ENCODE measurements around the gene SCRN2.

SCRN2 gene

DNA sequence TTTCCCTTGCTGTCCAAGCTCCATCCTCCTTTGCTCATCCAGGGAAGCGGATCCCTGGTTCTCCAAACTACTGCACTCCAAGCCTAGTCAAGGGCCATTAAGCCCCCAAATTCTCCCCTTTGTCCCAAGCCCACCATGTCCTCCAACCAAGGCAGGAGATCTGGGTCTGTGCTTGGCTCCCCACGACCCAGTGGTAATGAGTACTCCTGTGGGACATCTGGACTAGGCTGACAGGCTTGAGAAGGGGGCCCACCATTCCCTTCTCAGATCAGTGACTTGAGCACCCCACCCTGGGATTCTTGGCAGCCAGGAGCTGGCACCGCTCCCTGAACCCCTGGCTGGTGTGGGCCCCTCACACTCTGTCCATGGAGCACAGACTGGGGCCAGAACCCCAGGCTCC is 36.6 kb downstream of the SCRN2 start:
- Histone ChIP-seq H2AFZ (no peak overlapping the region), H3K9ac (no peak overlapping the region), H3K4me2 (ENCODE audit: low read length) (no peak overlapping the region), H3K79me2 (no peaks in the 10 kb centered on the region), H3K9me3 (ENCODE audit: control insufficient read depth, low read length) (no peaks in the 10 kb centered on the region), H3K36me3 (ENCODE audit: control insufficient read depth, insufficient read depth, low read length) (no peaks in the 10 kb centered on the region), H3K4me3 (ENCODE audit: low read depth, low read length) (no peak overlapping the region), H3K27me3 (ENCODE audit: control insufficient read depth, insufficient read depth, low read length) (no peaks in the 10 kb centered on the region), H3K27ac (no peak overlapping the region), H3K4me1 (no peaks in the 10 kb centered on the region)
- no peak for TF ChIP-seq CTCF (IDR thresholded peaks at IDR 0.05)

DNA sequence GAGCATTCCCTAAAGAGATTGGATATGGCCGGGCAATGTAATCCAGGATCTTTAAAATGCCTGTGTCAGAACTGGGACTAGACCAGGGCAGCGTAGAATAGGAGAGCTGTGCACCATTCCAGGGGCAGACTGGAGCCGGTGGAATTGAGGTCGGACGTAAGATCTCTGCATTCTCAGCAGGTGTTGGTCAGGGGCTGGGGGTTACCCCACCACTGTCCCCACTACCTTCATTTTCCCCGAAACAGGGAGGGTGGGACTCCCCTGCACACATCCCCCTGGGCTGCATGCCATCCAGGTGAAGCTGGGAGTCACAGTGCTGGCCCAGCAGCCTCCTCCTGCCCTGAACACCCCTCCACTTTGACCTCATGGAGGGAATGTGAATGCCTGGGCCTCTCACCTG is 37.3 kb downstream of the SCRN2 start:
- TF ChIP-seq CTCF (IDR thresholded peaks at IDR 0.05), result no peak
- no peak overlapping the region for H2AFZ ChIP-seq

GRCh38 chr17:47803201-47803600 is 37.9 kb downstream of the SCRN2 start:
- Histone ChIP-seq H3K4me3 (ENCODE audit: low read depth, low read length) (no peak overlapping the region), H3K9me3 (ENCODE audit: control insufficient read depth, low read length) (no peaks in the 10 kb centered on the region), H3K4me2 (ENCODE audit: low read length) (no peak overlapping the region), H3K79me2 (no peaks in the 10 kb centered on the region), H2AFZ (no peak overlapping the region), H3K36me3 (ENCODE audit: control insufficient read depth, insufficient read depth, low read length) (no peaks in the 10 kb centered on the region), H3K27me3 (ENCODE audit: control insufficient read depth, insufficient read depth, low read length) (no peaks in the 10 kb centered on the region), H3K27ac (no peak overlapping the region), H3K4me1 (no peaks in the 10 kb centered on the region), H3K9ac (no peak overlapping the region)
- no peak for TF ChIP-seq CTCF (IDR thresholded peaks at IDR 0.05)

More for the DNA sequence above, 37.3 kb downstream of the SCRN2 start:
- Histone ChIP-seq H3K36me3 (ENCODE audit: control insufficient read depth, insufficient read depth, low read length) (no peaks in the 10 kb centered on the region), H3K4me3 (ENCODE audit: low read depth, low read length) (no peak overlapping the region), H3K79me2 (no peaks in the 10 kb centered on the region), H3K4me1 (no peaks in the 10 kb centered on the region), H3K9ac (no peak overlapping the region), H3K27ac (no peak overlapping the region), H3K4me2 (ENCODE audit: low read length) (no peak overlapping the region), H3K9me3 (ENCODE audit: control insufficient read depth, low read length) (no peaks in the 10 kb centered on the region), H3K27me3 (ENCODE audit: control insufficient read depth, insufficient read depth, low read length) (no peaks in the 10 kb centered on the region)

DNA sequence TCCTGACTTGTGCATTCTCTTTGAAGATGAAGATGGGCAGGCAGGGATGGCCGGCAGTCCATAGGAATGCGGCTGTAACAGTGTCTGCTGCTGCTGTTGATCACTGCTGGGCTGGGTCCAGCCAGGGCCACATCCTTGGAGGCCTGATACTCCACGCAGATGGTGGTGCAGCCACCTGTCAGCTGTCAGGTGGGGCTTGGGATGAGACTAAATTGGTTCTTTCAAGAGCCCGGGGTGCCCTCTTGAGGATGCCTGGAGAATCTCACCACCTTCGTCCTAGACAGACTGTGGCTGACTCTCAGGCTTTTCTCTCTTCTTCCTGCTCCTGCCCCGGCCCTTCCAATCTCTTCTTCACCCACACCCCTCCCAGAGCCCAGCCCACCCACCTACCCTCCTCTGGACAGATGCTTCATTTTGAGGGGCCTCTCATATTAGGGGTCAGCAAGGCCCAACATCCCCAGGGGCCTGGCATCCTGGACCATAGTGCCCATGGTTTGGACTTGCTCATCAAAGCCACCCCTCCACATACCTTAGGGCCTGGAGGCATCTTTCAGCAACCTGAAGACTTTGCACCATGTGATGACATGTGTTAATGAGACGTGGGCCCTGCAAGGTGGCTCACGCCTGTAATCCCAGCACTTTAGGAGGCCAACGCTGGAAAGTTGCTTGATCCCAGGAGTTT is 38.6 kb downstream of the SCRN2 start:
- Histone ChIP-seq H3K4me1 (no peaks in the 10 kb centered on the region), H3K36me3 (ENCODE audit: control insufficient read depth, insufficient read depth, low read length) (no peaks in the 10 kb centered on the region), H3K9ac (no peak overlapping the region)

More for the DNA sequence above, 38.6 kb downstream of the SCRN2 start:
- no peaks in the 10 kb centered on the region for H3K79me2 ChIP-seq
- no peak overlapping the region for H3K4me3 ChIP-seq (ENCODE audit: low read depth, low read length)
- no peak overlapping the region for H2AFZ ChIP-seq
- H3K4me2 ChIP-seq (ENCODE audit: low read length), result no peak overlapping the region
- no peaks in the 10 kb centered on the region for H3K27me3 ChIP-seq (ENCODE audit: control insufficient read depth, insufficient read depth, low read length)
- TF ChIP-seq CTCF (IDR thresholded peaks at IDR 0.05), result peak; percentile 59
- no peaks in the 10 kb centered on the region for H3K9me3 ChIP-seq (ENCODE audit: control insufficient read depth, low read length)
- H3K27ac ChIP-seq, result no peak overlapping the region
